DMS153 (cell line): ENCODE data around the gene CTIF.
"Not testable (repeated sequence)": the region's sequence is repeated elsewhere in the genome, so short reads cannot be mapped to it uniquely, and the experiment has no call there.

ENCODE experiments used
- DNase-seq: peaks from one replicate; lab custom pipeline; 2025; lab: John Stamatoyannopoulos, UW

Gene CTIF

DNA sequence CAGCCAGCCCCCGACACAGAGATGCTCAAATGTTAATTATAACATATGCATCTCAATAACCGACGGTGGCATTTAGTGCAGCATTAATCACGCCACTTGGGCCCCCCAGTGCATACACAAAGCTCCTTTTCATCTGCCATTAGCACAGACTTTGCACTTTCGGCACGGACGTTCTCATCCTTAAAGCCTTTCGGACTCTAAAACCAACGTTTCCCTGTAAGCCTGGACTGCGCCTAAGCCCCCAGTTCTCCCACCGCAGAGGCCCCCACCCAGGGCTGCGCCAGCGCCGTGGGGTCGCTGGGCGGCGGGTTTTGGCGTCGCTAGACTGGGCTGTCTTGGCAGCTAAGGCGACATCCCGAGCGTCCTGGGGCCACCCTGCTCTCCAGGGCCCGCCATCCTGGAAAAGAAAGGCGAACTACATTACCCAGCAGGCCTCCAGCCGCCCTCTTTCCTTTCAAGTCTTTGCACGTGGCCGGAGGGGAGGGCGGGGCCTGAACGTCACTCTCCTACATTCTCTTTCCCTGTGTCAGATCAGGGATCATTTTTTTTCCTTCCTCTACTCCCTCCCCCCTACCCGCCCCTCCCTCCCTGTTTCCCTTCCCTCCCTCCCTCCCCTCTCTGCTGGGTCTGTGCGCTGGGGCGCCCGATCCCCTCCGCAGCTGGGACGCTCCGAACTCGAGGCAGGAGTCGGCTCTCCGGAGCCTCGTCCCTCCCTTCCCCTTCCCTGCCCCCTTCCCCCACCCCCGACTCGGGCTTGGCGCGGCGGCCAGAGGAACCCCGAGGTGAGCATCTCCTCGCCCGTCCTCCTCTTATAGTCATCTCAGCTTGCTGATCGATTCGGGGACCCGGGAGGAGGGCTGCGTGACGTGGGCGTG is at the start of gene CTIF:
Gene CTIF, plus strand, starts transcription at position 501 of the 875 bp plus-strand sequence. CDS start 80,535 bp downstream, outside the sequence.
- DNase-seq, result peak; percentile 91

DNA sequence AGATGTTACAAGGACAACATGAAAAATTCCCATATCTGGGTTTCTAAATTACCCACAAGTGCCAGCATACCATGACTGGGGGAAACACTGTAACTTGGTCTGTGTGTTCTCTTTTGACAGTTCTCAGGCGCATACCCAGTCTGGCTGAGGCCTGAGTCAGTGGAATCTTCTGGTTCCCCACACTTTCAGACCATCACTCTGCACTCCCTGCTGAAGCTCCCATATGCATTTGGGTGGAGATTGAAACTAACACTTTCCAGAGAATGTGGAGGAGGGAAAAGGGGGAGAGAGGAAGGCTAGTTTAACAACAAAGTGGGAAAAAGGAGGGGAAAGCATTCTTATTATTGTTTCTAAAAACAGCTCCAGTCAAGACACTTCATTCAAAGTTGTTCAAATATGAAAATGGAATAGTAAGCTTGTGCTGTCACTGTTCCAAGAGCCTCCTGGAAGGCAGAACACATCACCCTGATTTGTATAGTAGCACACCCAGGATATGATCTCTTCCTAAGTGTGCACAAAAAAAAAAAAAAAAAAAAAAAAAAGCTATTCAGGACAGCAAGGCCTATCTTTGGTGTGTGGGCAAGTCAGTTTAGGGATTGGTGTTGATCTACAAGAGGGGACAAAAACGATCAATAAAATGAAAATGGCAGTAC is 48.1 kb upstream of the CTIF start:
- DNase-seq, result no peak

DNA sequence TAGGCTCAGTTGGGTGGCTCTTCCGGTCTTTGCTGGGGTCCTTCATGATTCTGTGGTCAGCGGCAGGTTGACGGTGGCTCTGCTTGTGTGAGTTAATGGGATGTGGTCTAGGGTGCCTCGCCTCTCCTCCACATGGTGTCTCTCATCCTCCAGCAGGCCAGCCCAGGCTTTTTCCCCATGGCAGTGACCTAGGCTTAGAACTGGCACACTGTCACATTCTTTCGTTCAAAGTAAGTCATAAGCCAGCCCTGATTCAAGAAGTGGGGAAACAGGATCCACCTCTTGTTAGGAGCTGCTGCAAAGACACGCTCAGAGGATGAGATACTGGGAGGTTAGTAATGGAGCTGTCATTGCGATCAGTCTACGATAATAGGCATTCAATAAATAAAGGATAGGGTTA is 46.0 kb upstream of the CTIF start:
- no peak for DNase-seq

DNA sequence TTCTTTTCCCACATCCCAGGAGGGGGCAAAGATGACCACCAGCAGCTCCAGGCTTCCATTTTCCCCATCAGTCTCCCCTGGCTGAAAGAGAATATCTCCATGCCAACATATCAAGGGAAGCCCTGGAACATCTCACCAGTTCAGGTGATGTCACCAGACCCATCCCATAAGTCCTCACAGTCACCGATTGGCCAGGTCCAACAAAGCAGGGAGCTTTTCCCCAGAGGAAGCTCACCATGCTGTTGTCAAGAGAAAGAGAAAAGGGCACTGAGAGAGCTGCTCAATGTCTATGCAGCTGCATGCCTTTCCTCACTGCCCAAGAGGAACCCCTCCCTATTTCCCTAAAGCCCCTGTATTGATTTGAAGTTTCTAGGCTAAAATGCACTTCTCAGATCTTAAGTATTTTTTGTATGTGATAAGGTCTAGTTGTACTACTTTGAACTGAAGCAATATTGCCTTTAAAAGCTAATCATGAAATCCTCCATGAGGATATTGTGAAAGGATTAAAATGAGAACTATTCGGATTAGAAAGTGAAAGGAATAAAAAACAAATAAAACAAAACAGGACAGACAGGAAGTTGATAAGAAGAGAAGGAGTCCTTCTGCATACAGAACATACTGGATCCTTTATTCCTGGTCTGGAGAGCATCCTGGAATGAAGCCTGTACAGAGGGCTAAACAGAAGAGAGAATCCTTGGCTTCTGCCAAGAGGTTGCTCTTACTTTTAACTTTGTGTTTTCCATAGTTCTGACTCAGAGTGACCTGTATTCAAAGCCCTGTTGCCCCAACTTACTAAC is 45.2 kb upstream of the CTIF start:
- DNase-seq, result no peak

DNA sequence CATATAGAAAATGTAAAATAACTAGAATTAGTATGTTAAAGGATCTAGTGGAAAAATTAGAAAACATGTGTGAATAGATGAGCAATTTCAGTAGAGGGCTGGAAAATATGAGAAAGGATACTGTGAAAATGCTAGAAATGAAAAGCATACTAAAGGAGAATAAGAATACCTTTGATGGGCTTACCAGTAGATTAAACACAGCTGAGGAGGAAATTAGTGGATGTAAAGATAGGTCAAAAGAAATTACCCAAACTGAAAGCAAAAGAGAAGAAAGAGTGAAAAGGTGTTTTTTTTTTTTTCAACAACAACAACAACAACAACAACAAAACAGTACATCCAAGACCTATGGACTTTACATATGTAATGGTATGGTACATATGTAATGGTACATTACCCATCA is 41.0 kb upstream of the CTIF start:
- no peak for DNase-seq

DNA sequence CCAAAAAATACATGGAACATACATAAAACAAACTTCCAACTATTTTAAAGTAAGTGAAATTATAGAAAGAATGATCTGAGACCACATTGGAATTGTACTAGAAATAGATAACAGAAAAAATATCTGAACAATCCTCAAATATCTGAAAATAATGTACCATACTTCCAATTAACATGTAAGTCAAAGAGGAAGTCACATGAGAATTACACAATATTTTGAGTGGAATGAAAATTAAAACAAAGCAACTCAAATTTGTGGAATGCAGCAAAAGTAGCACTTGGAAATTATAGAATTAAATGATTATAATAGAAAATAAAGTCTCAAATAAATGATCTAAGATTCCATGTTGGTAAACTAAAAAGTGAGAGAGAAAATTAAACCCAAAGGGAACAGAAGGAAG is 38.3 kb upstream of the CTIF start:
- DNase-seq, result no peak

DNA sequence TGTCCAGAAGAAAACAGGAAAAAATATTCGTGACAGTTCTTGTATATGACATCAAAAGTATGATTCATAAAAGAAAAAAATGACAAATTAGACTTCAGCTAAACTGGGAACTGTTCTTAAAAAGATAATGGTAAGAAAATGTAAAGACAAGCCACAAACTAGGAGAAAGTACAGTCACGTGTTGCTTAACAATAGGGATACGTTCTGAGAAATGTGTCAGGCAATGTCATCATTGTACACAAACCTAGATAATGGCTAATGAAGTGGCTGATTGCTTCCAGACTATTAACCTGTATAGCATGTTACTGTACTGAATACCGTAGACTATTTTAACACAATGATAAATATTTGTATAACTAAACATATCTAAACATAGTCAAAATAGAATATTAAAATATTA is 35.9 kb upstream of the CTIF start:
- no peak for DNase-seq

DNA sequence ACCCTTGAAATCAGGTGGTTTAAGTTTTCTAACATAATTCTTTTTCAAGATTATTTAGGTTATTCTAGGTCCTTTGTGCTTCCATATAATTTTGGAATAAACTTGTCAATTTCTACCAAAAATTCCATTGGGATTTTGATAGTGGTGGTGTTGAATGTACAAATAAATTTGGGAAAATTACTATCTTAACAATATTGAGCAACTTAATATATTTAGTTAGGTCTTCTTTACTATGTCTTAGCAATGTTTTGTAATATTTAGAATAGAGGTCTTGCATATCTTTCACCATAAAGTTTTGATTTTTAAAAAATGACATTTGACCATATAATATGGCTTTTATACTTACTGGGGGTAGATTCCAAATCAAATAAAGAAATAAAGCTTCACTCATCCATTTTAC is 34.0 kb upstream of the CTIF start:
- no peak for DNase-seq

DNA sequence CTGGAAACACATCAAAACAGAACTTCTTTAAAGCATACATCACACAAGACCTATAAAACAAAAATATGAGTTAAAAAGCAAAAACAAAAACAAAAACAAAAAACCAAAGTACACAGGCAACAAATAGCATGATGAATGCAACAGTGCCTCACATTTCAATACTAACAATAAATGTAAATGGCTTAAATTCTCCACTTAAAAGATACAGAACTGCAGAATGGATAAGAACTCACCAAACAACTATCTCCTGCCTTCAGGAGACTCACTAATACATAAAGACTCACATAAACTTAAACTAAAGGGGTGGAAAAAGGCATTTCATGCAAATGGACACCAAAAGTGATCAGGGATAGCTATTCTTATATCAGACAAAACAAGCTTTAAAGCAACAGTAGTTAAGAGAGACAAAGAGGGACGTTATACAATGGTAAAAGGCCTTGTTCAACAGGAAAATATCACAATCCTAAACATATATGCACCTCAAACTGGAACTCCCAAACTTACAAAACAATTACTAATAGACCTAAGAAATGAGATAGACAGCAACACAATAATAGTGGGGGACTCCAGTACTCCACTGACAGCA is 31.8 kb upstream of the CTIF start:
- not testable (repeated sequence) for DNase-seq

DNA sequence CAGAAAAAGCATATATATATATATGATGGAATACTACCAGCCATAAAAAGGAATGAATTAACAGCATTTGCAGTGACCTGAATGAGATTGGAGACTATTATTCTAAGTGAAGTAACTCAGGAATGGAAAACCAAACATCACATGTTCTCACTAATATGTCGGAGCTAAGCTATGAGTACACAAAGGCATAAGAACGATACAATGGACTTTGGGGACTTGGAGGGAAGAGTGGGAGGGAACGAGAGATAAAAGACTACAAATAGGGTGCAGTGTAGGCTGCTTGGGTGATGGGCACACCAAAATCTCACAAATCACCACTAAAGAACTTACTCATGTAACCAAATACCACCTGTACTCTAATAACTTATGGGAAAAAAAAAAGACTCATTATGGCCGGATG is 26.3 kb upstream of the CTIF start:
- not testable (repeated sequence) for DNase-seq

DNA sequence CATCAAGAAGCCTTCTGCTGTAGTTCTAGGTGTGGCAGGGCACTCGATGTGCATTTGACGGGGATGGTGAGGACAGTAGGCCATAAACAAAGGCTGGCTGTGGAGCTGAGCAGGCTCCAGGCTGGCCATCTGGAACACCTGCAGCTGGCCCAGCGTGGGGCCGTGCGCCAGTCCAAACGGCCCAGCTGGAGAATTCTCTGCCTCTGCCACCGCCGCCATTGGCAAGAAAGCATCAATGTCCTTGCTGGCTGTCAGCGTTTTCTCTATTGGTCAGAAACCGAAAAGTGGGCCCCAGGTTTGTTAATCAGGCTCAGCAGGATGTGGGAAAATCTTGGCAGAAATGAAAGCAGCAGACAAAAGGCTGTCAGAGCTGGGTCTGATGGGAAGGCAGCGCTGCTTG is 24.0 kb upstream of the CTIF start:
- DNase-seq, result no peak

DNA sequence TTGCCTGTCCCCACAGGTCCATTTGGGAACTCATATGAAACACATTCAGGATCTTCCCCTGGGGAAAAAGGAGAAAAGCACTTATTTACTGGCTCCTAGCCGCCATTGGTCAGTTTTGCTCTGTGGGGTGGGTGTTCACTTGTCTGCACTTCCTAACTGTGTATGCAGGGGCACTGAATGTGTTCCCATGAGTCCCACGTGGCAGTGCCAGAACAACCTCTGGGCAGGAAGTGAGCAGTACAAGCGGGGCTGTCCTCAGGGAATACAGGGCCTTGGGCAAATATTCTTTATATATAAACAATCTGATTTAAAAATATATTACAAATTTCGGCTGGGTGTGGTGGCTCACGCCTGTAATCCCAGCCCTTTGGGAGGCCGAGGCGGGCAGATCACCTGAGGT is 21.8 kb upstream of the CTIF start:
- DNase-seq, result no peak

DNA sequence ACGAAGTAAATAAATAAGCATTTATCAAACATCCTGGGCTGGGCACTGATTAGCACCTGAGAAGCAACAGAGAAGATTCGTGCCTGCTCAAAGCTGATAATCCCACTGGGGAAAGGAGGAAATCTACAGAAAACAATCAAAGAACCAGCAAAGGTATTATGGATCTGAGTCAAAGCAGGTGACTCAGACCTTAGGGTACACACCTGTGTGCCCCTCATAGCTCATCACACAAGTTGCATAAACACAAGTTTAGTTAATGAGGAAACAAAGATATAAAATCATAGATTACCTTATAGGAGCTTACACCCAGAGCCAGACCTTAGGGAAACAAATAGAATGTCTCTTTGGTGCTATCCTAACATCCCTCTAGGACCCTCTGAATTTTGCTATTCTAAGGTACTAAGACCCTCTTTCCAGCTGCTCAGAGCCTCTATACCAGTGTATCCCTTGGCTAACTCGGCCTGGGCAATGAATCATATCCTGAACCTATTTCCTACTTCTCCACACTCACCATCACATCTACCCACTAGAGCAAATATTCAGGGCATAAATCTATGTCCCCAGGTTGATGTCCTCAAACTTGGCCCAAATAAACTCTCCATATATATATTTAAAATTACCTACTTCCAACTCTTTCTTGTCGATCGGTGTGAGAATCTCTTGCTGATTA is 19.3 kb upstream of the CTIF start:
- DNase-seq, result no peak

DNA sequence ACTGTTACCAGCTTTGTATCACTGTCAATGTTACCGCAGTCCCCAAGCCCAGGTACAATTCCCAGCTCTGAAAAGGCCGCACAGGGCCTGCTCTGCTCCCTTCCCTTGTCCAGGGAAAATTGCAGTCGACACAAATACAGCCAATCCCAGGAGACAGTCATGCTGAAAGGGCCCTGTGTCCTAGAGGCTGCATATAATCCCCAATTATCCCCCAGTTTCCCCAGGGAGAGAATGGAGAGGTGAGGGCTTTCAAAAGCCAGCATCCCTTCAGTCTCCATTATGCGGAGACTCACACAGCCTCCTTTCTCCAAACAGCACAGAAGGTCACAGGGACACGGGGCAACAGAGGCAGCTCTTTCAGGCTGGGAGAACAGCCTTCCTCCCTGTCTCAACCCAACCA is 17.1 kb upstream of the CTIF start:
- no peak for DNase-seq

DNA sequence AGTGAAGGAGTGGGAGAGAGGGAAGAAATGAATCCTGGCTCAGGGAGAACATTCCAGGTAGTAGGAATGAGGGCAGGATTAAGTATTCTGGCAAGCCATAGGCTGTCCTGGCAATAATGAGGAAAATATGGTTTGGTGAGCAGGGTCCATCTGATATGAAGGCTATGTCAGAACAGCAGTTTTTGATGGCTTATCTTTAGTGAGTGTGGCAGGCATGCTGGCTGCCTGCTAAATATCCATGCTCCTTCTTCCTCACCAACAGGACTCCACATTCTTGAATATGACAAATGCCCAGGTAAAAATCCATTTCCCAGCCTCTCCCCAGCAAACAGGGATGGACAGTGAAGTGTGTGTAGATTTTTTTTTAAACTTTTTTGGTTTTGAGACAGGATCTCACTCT is 13.2 kb upstream of the CTIF start:
- no peak for DNase-seq

DNA sequence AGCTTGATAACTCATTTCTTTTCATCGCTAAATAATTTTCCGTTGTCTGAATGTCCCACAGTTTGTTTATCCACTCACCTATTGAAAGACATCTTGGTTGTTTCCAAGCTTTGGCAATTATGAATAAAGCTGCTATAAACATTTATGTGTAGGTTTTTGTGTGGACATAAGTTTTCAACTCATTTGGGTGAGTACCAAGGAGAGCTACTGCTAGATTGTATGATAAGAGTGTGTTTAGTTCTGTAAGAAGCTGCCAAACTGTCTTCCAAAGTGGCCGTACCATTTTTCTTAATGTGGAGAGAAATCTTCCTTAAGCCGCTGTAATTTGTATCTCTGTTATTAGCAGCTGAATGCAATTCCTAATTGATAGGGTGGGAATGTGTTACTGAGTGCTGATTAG is 11.4 kb upstream of the CTIF start:
- DNase-seq, result no peak

DNA sequence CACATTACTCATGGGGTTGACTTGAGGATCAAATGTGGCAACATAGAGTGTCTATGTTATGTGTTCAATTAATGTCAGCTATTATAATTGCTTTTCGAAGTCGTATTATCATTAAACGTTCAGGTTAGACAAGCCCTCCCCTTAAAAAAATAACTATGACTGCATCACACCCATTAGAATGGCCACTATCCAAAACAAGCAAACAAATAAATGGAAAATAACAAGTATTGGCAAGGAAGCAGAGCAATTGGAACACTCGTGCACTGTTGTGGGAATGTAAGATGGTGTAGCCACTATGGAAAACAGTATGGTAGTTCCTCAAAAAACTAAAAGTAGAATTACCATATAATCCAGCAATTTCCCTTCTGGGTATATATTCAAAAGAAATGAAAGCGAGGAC is 10.0 kb upstream of the CTIF start:
- no peak for DNase-seq

DNA sequence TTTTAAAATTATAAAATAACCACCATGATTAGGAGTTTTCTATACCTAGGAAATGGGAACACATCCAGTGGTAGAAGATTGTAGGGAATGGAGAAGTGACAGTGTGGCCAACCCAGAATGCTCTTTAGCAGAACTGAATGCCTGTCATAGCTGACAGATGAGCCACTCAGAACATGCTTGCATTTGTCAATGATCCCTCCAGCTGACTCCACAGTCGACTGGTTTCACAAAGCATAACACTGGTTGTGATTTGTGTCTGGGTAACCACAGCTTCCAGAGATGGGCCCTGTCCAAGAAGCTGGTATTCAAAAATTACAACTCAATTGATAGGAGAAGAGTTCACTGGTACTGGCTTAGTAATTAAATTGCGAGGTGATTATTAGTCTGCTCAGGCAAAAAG is 9.0 kb upstream of the CTIF start:
- no peak for DNase-seq

DNA sequence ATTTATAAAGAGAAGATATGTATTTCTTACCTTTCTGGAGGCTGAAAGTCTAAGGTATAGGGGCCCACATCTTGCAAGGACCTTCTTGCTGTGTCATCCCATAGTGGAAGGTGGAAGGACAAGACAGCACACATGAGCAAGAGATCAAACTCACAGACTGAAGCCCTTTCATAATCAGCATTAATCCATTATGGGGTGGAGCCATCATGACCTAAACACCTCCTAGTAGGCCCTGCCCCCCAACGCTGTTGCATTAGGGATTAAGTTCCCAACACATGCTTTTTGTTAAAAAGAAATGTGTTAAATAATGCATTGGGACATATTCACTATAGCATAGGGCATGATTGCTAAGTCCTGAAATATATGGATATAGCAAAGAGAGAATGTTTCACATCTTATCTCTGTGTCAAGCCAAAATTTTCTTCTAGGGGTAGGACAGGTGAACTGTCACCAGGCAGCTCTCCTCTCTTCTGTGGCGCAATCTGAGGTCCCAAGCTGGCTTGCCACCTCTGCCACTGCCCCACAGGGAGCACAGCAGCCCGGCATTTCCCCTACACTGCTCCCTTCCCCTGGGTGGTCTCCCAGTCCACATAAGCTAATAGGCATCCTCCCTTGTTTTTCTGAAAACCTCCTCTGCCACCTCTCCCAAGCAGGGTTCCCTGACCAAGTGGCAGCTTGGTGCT is 8.3 kb upstream of the CTIF start:
- DNase-seq, result no peak

DNA sequence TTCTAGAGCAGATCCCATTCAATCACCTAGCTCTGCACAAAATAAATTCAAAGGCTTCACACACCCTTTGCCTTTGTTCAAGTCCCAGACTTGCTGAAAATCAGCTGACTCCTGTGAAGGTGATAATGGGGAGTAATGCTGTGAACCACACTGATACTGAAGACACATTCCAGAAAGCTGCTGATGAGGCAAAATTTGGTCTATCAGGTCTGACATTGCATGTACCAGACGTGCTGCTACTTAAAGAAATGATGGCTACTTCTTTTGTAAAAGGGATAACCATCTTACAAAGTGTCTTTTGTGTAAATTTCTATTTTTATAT is 7.8 kb upstream of the CTIF start:
- no peak for DNase-seq

DNA sequence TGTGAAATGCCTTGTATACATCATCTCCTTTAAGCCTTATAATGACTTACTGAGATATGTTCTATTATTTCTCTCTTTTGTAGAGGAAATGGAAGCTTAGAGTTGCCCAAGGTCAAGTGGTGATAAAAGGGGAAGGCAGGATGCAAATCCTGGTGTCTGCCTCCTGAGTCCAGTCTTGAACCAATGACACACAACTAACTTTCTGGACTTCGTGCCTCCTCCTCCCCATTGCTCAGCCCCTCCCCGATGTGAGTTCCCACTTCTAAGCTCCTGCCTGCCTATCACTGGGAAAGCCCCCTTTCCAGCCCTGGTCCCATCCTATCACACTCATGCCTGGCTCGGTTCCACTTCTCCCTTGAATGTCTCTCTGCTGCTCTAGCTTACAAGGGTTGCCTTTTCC is 6.9 kb upstream of the CTIF start:
- no peak for DNase-seq
